A673 (cell line): ENCODE results near the gene ZFYVE21.

Experiments used
- EZH2 ChIP-seq: fragments of 200-600 bp; sonication (generic); IDR thresholded peaks from 2 replicates; pipeline ENCODE4 v1.6.1; 2017; ENCODE audit warnings: borderline replicate concordance, low read depth, mild to moderate bottlenecking, mixed read lengths, antibody characterized with exemption, low read length; ENCODE audit not compliant: poor library complexity, severe bottlenecking
- TF ChIP-seq, protein P1 (sequence below): fragments of 300-800, 200-600 bp; sonication (generic); conservative IDR thresholded peaks from 2 replicates; pipeline ENCODE4 v1.5.1; 2017; ENCODE audit warnings: low read depth, mild to moderate bottlenecking, antibody characterized with exemption, low read length, moderate library complexity, mixed read lengths

DNA sequence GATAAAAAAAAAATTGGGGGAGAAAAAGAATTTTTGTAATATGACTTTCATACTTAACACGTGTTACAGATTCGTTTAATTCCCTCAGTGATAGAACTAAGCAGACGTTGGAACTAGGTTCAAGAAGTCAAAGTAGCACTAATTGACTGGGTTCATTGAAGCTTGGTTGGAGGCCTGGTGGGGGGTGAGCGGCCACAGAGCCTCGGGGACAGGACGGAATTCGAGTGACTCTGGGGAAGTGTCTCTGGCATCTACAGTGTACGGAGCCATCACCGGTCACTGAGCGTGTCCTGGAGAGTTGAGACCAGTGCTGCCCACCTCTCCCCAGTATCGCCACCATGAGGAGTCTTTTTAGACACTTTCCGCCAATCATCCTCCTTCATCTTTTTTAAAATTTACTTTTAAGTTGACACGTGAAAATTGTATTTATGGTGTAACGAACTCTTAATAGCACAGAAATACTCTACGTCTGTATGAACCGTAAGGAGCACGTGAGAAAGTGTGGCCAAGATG is 1.3 kb downstream of the ZFYVE21 start:
- TF ChIP-seq, protein P1, sequence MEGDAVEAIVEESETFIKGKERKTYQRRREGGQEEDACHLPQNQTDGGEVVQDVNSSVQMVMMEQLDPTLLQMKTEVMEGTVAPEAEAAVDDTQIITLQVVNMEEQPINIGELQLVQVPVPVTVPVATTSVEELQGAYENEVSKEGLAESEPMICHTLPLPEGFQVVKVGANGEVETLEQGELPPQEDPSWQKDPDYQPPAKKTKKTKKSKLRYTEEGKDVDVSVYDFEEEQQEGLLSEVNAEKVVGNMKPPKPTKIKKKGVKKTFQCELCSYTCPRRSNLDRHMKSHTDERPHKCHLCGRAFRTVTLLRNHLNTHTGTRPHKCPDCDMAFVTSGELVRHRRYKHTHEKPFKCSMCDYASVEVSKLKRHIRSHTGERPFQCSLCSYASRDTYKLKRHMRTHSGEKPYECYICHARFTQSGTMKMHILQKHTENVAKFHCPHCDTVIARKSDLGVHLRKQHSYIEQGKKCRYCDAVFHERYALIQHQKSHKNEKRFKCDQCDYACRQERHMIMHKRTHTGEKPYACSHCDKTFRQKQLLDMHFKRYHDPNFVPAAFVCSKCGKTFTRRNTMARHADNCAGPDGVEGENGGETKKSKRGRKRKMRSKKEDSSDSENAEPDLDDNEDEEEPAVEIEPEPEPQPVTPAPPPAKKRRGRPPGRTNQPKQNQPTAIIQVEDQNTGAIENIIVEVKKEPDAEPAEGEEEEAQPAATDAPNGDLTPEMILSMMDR, result no peak
- no peak for TF ChIP-seq EZH2
